Activated CD4-positive, alpha-beta T cell treated with anti-CD3 and anti-CD28 coated beads, Interleukin-10, Interleukin-2, amounts not matched to agents 100 ng/mL and 50 ng/mL, durations not matched to agents 16 hours and 8 hours (primary cell): ENCODE results near the gene HOMER2.
"Not testable (repeated sequence)": the region's sequence is repeated elsewhere in the genome, so short reads cannot be mapped to it uniquely, and the experiment has no call there.

Experiments used
- DNase-seq: peaks from one replicate; pipeline ENCODE4 v3.0.0-alpha.2; 2020

The HOMER2 gene

DNA sequence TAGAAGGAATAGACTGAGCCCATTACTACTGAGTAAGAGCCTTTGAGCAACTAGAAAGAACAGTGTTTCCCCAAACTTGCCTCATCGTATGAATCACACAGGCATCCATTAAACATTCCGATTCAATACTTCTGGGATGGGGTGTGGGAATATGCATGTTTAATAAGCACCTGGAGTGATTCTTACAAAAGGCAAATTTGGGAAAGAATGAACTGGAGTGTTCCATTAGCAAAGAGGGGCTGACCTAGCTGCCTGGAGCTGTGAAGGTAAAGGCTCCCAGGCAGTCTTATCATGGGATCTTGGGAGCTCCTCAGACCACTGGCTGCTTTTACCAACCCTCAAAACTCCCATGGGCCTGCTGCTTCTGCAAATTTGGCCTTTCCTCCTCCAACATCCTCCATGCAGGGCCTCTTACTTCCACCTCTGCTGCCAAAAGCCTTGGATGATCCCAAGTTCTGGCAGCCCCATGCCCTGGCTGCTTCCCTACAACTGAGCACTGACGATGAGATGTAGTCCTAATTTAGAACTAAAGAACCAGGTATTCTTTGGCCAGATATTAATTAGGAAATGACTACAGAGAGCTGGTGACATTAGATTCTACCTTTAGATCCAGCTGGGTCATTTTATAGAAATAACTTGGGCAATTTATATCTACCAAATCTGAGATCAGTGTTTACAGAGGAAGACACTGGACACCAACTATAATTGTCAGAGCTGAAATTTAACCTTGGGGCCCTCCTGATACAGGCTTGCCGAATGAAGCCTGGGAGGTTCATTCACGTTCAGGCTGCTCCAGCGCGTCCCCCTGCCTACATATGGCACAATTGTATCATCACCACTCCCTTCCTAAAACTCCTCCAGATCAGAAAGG lies 11.2 kb upstream of the HOMER2 start:
- DNase-seq = no peak

GRCh38 chr15:82960766-82961165 lies 8.2 kb upstream of the HOMER2 start:
- DNase-seq = no peak

GRCh38 chr15:82959423-82959822 lies 6.9 kb upstream of the HOMER2 start:
- DNase-seq = no peak

DNA sequence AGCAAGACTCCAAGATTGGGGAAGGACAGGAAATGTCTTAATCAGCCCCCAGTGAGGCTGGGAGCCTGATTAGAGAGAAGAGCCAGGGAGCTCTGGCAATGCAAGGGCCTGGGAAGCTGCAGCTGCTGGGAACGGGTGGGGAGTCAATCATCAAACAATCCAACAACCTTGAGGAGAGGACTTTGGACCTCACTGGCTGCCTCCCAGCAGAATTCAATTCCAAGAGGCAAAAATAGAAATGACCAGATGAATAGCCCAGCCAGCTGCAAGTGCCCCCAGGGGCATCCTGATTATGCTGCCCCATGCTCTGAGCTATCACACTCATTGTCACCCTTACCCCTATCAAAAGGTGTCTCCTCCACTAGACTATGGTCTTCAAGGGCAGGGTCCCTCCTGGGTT lies 6.1 kb upstream of the HOMER2 start:
- no peak for DNase-seq

DNA sequence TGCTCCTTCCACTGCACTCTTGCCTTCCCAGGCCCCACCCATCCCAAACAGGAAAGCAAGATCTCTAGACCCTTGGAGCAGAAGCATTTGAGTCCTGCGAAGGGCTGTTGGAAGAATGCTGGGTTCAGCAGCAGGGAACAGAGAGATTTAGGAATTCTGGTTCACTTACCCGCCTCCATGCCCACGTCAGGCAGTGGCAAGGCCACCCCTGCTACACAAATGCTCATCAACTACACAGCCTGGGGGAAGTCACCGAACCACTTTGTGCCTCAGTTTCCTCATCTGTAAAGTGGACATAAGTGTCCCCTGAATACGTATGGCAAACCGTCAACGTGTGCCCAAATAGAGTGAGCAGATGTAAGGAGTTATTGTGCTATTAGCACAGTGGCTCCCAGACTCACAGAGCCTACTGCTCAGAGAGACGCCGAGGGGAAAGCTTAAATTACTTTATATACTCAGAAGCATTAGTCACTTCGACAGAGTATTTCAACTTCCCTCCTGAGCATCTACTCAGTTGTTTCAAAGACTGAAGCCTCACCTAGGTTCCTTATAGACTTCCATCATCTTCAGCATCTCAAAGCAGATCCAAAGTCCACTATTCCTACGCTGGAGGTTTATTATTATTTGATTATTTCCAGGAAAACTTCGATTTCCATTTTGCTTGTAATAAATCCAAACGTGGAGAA lies 905 bp downstream of the HOMER2 start:
- DNase-seq = no peak

DNA sequence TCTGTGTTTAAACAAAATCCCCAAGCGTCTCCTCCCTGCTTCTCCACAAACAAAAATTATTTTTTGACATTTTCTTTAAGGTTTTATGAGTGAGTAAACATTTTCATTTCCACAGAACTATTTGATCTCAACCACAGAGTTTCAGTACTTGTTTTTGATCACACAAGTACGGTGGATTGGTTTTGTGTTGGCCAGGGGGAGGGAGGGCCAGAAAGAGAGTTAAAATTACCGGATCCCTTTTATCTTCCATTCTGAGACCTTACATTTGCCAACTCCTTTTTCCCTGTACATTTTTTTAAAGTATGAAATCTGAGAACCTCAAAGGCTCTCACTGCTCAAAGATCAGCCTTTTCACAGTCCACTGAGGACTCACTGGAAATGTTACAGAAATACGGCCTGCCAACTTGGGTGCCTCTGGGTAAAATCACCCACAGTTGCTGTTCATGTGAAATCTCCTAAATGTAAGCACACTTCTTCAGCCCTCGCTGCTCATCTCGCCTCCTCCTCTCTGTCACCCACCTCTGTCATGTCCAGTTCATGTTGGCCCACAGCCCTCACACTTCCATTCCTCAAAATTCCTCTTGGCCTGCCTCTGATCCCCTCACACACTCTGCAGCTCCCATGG lies 1.7 kb downstream of the HOMER2 start:
- DNase-seq = peak; percentile 33

GRCh38 chr15:82950295-82950694 lies 2.2 kb downstream of the HOMER2 start:
- no peak for DNase-seq

- DNase-seq = no peak
These were observed 6.3 kb downstream of the HOMER2 start for GRCh38 chr15:82946155-82946701.

DNA sequence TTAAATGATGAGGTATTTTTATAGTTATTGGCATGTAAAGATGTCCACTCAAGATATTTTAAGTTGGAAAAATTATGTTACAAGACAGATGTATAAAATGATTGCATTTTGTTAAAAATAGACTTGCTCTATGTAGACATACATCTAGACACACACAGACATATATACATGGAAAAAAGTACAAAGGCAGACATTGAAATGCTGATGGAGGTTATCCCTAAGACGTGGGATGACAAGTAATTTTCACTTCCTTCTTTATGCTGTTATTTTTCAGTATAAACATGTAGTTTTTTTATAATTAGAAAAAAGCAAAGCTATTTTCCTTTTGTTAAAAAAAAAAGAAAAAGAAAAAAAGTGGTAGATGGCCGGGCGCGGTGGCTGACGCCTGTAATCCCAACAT lies 7.2 kb downstream of the HOMER2 start:
- no peak for DNase-seq

DNA sequence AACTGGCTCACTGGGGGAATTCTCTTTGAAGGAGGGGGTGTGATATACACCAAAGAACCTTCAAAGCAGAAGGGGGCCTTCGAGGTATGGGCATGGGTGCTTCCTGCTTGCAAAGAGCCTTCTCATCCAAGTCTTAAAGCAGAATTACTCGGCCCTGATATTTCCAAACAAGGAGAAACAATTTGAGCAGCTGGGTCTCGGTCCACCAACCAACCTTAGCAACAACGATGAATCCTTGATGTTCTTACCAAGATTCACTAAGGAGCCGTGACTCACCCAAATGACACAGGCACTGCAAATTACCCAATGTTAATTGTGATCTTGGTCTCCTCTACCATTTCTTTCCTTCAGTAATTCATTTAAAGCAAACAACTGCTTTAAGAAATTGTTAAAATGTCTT lies 7.7 kb downstream of the HOMER2 start:
- DNase-seq = no peak

- no peak for DNase-seq
These were observed 8.5 kb downstream of the HOMER2 start for GRCh38 chr15:82944056-82944455.

DNA sequence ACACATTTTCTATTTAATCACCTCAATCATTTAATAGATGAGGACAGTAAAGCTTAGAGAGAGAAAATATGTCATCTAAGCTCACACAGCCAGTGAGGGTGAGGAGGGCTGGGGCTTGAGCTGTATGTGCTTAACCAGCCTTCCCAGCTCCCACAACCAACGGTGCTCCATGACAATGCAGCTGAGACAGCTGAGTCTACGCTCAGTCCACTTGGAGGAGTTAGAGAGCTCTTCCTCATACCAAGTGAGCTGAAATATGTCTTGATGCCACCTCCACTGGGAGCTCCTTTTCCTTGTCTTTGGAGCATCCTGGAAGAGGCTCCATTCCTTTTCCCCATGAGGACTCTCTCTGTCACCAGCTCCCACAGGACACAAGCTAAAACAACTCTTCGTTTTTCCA lies 9.3 kb downstream of the HOMER2 start:
- DNase-seq = no peak

- DNase-seq = no peak
These were observed 9.8 kb downstream of the HOMER2 start for GRCh38 chr15:82942691-82943090.

DNA sequence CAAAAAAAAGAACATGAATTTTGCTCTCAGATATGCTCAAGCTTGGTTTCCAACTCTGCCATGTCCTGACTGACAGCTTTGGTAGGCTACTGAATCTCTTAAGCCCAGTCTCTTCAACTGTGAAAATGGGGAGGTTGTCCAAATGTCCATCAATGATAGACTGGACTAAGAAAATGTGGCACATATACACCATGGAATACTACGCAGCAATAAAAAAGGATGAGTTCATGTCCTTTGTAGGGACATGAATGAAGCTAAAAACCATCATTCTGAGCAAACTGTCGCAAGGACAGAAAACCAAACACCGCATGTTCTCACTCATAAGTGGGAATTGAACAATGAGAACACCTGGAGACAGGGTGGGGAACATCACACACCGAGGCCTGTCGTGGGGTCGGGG lies 12.8 kb downstream of the HOMER2 start:
- not testable (repeated sequence) for DNase-seq

GRCh38 chr15:82937712-82938058 lies 14.8 kb downstream of the HOMER2 start:
- DNase-seq = no peak

DNA sequence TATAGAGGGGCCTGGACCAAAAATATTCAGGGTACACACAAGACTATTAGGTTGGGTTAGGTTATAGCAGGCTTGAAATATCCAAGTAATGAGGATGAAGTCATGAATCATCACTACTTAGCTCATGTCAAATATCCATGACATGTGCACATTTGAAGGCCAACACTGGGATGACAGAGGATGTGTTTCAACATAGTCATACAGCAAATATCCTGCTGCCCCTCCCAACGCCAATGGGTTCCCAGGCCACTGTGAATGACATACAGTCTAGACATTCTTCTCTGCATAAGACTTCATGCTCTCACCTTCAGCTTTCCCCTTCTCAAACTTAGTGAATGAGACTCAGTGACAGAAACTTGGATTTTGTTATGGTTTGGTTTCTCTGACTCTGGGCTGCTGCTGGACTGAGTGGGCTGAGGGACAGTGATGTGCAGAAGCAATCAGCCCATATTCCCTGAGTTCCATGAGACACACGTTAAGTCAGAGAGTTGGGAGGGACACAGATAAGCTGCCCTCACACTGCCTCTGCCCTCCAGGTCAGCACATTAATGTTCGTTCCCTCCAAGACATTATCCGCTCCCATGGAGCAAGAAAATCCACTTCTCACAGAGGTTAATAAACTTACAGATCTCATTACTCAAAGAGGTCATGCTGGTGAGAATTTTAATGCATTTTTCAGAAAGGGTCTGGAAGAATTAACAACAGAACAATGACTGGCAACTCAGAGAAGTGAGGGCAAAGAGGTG lies 15.4 kb downstream of the HOMER2 start:
- no peak for DNase-seq

GRCh38 chr15:82935382-82935781 lies 17.1 kb downstream of the HOMER2 start:
- no peak for DNase-seq

DNA sequence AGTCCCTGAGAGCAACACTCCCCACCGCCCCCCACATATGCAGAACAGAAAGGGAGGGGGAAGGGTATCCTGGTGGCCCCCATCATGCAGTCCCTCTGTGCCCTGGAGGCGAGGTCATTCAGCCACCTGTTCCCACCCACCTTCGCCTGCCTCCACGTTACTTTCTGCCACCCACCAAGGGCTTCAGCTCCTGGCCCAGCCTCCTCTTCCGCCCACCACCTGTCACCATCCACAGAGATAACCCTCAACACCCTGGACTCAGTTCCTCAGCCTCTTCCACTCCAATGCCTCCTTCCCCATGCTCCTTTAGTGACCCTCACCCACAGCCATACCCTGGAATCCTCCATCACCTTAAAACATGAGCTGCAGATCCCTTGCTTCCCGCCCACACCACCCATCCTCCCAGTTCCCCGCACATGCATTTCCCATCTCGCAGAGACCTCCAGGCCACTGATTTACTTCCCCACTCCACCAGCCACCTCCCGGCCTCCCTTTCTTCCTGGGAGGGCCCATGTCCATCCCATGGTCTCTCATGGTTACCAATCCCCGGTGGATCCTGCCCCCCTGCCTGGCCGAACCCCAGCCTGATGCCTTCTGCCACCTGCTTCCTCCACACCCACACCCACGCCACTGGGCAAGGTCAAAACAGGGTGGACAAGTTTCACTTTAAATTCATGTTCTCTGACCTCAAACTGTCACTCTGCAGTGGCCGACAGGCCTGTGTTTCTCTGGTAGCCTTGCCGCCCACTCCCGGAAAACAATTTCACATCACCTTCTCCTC lies 18.2 kb downstream of the HOMER2 start:
- DNase-seq = no peak

DNA sequence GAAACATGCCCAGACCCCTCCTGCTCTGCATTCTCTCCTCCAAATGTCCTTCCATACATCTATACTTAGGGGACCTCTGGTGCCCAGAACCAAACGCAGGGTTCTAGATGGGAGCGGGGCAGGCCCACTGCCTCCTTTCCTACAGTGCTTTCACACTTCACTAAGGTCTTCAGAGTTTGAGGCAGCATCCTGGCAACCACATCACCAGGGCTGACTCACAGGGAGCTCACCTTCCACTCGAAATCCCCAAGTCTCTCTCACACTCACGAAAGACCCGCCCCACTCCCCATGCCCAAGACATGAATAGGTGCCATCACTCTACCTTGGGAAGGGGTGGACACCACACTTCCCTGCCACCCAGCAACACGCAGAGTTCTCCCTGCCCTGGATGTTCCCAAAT lies 18.9 kb downstream of the HOMER2 start:
- DNase-seq = no peak

DNA sequence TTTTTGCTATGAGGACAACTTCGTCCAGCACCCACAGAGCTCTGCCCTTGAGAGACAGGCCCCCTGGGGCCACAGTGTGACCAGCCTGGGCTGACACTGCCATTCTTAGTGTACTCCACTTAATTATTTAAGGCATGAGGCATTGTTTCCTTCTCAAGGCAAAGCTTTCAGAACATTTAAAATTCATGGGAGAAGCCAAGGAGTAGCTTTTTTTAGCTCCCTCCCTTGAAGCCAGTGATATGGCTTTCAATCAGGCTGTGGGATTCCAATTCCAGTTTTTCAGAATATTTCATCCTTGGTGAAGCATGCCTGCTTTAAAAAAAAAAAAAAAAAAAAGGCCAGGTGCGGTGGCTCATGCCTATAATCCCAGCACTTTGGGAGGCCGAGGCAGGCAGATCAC lies 21.3 kb downstream of the HOMER2 start:
- no peak for DNase-seq

DNA sequence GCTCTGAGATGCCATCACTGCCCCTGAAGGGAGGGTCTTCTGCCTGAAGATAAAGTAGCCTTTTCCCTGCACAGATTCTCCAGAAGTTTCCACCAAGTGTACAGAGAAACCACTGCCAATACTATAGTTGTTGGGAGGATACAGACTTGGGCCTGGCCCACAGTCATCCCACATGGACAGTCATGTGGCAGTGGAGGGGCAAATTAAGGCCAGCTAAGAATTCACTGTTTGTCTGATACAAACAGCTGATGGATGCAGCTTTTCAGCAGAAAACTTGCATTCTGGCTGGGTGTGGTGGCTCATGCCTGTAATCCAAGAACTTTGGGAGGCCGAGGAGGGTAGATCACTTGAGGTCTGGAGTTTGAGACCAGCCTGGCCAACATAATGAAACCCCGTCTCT lies 22.1 kb downstream of the HOMER2 start:
- no peak for DNase-seq

DNA sequence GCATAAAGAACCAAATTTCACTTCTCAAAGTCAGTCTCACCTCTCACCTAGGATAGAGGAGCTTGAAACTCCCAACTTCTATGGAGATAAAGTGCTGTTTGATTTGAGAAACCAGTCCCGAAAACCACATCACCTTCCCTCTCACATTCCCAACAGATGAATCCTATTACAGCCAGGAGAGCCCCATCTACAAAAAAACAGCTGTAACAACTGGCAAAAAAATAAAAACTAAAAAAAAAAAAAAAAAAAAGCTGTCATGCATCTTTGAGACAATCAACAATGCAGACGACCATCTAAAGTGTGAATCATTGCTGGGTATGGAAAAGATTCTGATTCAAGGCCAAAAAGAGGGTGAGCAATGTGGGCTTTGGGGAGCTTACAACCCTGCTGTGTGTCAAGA lies 23.8 kb downstream of the HOMER2 start:
- no peak for DNase-seq
